Transverse colon (tissue), 3 donors: ENCODE results near the gene SLC4A5.
"Not testable (repeated sequence)": the region's sequence is repeated elsewhere in the genome, so short reads cannot be mapped to it uniquely, and the experiment has no call there.

Experiments used
- CTCF ChIP-seq, 5 experiments: fragments of 200-600 bp in 3 of 5; fragments of 450-650 bp in 2 of 5; sonication (generic) in 3 of 5; IDR thresholded peaks; 1 replicate in 2 of 5; 2 replicates in 3 of 5; pipeline ENCODE4 v1.5.1; 2016 to 2017; ENCODE audit warnings: antibody characterized with exemption in 5 of 5, inconsistent platforms in 3 of 5, mild to moderate bottlenecking in 2 of 5, moderate library complexity in 1 of 5
- EP300 ChIP-seq: sonication (generic); formaldehyde crosslinking; IDR thresholded peaks from one replicate; pipeline ENCODE4 v1.6.1; 2017; ENCODE audit warnings: antibody characterized with exemption, low read depth

- TF ChIP-seq EP300; CTCF (IDR thresholded peaks at IDR 0.05): not testable (repeated sequence)
These were observed 7.0 kb downstream of the SLC4A5 start for GRCh38 chr2:74336227-74336626.
